Endothelial cell of umbilical vein (primary cell): Measurements from ENCODE around the gene ADARB2. TPM values are rescaled to one million over a fixed set of nuclear protein-coding genes. Genes with fewer than 3 reads are reported as not detected.

ENCODE experiments used
- BruUV-seq: library from RNA; stranded (reverse); fragments of 400-500 nt; replicated peaks from 2 replicates; lab custom pipeline; 2021; lab: Mats Ljungman, UMichigan
- CTCF ChIA-PET: fragments of 300-600, 350-600 bp; sonication (Branson Sonifier 250); formaldehyde crosslinking; loops from one replicate; lab custom pipeline; 2021; ENCODE audit warnings: antibody characterized with exemption, inconsistent platforms; lab: Charles Lee
- POLR2A ChIA-PET: fragments of 300-600, 350-600 bp; sonication (Branson Sonifier 250); formaldehyde crosslinking; loops from one replicate; lab custom pipeline; 2021; ENCODE audit warnings: antibody characterized with exemption, inconsistent platforms; lab: Charles Lee
- DNase-seq: peaks from one replicate; pipeline ENCODE4 v3.0.0-alpha.2; 2011; ENCODE audit warnings: low read depth, low spot score
- FAIRE-seq: peaks from 2 replicates; lab custom pipeline; 2011; peaks lifted over from hg19 to GRCh38; lab: Jason Lieb, UNC
- H2AFZ ChIP-seq: 2 replicates; pipeline ENCODE4 v1.6.0; 2012; ENCODE audit warnings: low read depth, low read length, control low read depth, inconsistent platforms
- H3K27ac ChIP-seq: 2 replicates; pipeline ENCODE4 v1.5.1; 2011; ENCODE audit warnings: low read depth, mild to moderate bottlenecking, control low read depth, low read length, moderate library complexity; ENCODE audit not compliant: insufficient read depth
- H3K27me3 ChIP-seq, 2 experiments: 2 replicates each; pipeline versions ENCODE4 v1.6.0 to v1.6.1; 2011; ENCODE audit warnings: low read length in 2 of 2, mixed read lengths in 1 of 2; ENCODE audit not compliant: control insufficient read depth in 2 of 2, insufficient read depth in 2 of 2
- H3K36me3 ChIP-seq, 2 experiments: 2 replicates in 1 of 2; 3 replicates in 1 of 2; pipeline ENCODE4 v1.5.1; 2011; ENCODE audit warnings: low read length in 2 of 2, mild to moderate bottlenecking in 1 of 2, moderate library complexity in 1 of 2; ENCODE audit not compliant: control insufficient read depth in 2 of 2, insufficient read depth in 2 of 2; ENCODE audit errors: extremely low read depth in 1 of 2
- H3K4me1 ChIP-seq: 3 replicates; pipeline ENCODE4 v1.5.1; 2011; ENCODE audit warnings: mild to moderate bottlenecking, low read length; ENCODE audit not compliant: control insufficient read depth, insufficient read depth; ENCODE audit errors: extremely low read depth
- H3K4me2 ChIP-seq: 2 replicates; pipeline ENCODE4 v1.6.1; 2011; ENCODE audit warnings: low read length, control low read depth, mixed read lengths; ENCODE audit not compliant: insufficient read depth
- H3K4me3 ChIP-seq, 3 experiments: fragments of 200-600 bp in 1 of 3; sonication (generic), shearing (Covaris generic) in 1 of 3; replicated peaks in 1 of 3; 2 replicates each; pipeline ENCODE4 v1.5.1; 2011 to 2016; ENCODE audit warnings: control low read depth in 3 of 3, low read length in 3 of 3, mild to moderate bottlenecking in 2 of 3, inconsistent platforms in 1 of 3, low read depth in 1 of 3, moderate library complexity in 1 of 3; ENCODE audit not compliant: insufficient read depth in 1 of 3
- H3K79me2 ChIP-seq: 2 replicates; pipeline ENCODE4 v1.6.0; 2012; ENCODE audit warnings: low read length, inconsistent platforms; ENCODE audit not compliant: control insufficient read depth, insufficient read depth
- H3K9ac ChIP-seq: replicated peaks from 2 replicates; pipeline ENCODE3; 2011; ENCODE audit warnings: low read length, control low read depth; ENCODE audit not compliant: insufficient read depth; ENCODE audit errors: extremely low read depth
- H3K9me1 ChIP-seq: replicated peaks from 3 replicates; pipeline ENCODE4 v1.6.0; 2011; ENCODE audit warnings: mild to moderate bottlenecking, low read length; ENCODE audit not compliant: control insufficient read depth, insufficient read depth; ENCODE audit errors: extremely low read depth
- H3K9me3 ChIP-seq: replicated peaks from 2 replicates; pipeline ENCODE4 v1.5.1; 2012; ENCODE audit warnings: low read length, inconsistent platforms; ENCODE audit not compliant: control insufficient read depth, insufficient read depth
- H4K20me1 ChIP-seq: replicated peaks from 2 replicates; pipeline ENCODE3; 2011; ENCODE audit warnings: mild to moderate bottlenecking, low read length; ENCODE audit not compliant: control insufficient read depth, insufficient read depth; ENCODE audit errors: extremely low read depth
- EZH2 ChIP-seq: IDR thresholded peaks from 2 replicates; pipeline ENCODE4 v1.6.1; 2012; ENCODE audit warnings: borderline replicate concordance, low read depth, mild to moderate bottlenecking, moderate library complexity, low read length, inconsistent platforms; ENCODE audit not compliant: severe bottlenecking
- FOS ChIP-seq: IDR thresholded peaks from 2 replicates; pipeline ENCODE4 v1.6.1; 2011; ENCODE audit warnings: mild to moderate bottlenecking, low read length, moderate library complexity, borderline replicate concordance; ENCODE audit not compliant: insufficient read depth
- GATA2 ChIP-seq: IDR thresholded peaks from 2 replicates; pipeline ENCODE4 v1.7.0; 2011; ENCODE audit warnings: low read depth, mild to moderate bottlenecking, moderate library complexity, mixed read lengths, low read length; ENCODE audit not compliant: insufficient read length, insufficient read depth
- JUN ChIP-seq: IDR thresholded peaks from 2 replicates; pipeline ENCODE4 v1.6.1; 2011; ENCODE audit warnings: borderline replicate concordance, low read depth; ENCODE audit not compliant: insufficient read length, insufficient read depth
- MYC ChIP-seq: IDR thresholded peaks from one replicate; pipeline ENCODE4 v1.6.1; 2011; ENCODE audit warnings: mild to moderate bottlenecking, low read depth, low read length
- POLR2A ChIP-seq: IDR thresholded peaks from 2 replicates; pipeline ENCODE4 v1.6.1; 2012; ENCODE audit warnings: low read depth, mild to moderate bottlenecking, control low read depth, low read length
- POLR2AphosphoS5 ChIP-seq: IDR thresholded peaks from 2 replicates; pipeline ENCODE4 v1.6.1; 2012; ENCODE audit warnings: low read depth, mild to moderate bottlenecking, control low read depth, low read length, moderate library complexity; ENCODE audit not compliant: insufficient read depth
- dilution Hi-C: fragments of 300-500 bp; cut with MboI; formaldehyde crosslinking; loops from one replicate; pipeline ENCODE4 v1.15.0; 2019; ENCODE audit warnings: low sequenced_read_pairs; ENCODE audit not compliant: extremely low pct_ligation_motif_present
- intact Hi-C: fragments of 100-400 bp; cut with micrococcal nuclease; formaldehyde crosslinking; loops from one replicate; pipeline ENCODE4 v1.10.0; 2022
- polyA plus RNA-seq, 4 experiments: library from polyadenylated mRNA; depleted of rRNA in 3 of 4; stranded (reverse) in 3 of 4; unstranded in 1 of 4; fragments of >200 nt; gene quantifications; 2 replicates each; pipeline versions ENCODE4 v1.2.1 to v1.2.3, GENCODE V29; 2011 to 2012; ENCODE audit warnings: missing spikeins in 1 of 4
- total RNA-seq: library from RNA; stranded (reverse); gene quantifications from 2 replicates; pipeline ENCODE4 v1.2.3, GENCODE V29; 2021
- TF ChIP-seq, protein P1 (sequence below), 2 donors: IDR thresholded peaks; 1 replicate in 1 of 2; 2 replicates in 1 of 2; pipeline ENCODE4 v1.5.1; 2011; ENCODE audit warnings: low read length in 2 of 2, mild to moderate bottlenecking in 2 of 2, moderate library complexity in 2 of 2, control low read depth in 1 of 2, inconsistent platforms in 1 of 2, low read depth in 1 of 2; ENCODE audit not compliant: insufficient read depth in 1 of 2; ENCODE audit errors: extremely low read depth in 1 of 2
- TF ChIP-seq, protein P2 (sequence below): IDR thresholded peaks from 2 replicates; pipeline ENCODE4 v1.6.1; 2011; ENCODE audit not compliant: insufficient read depth, insufficient read length

ADARB2 gene
- total and polyA plus RNA-seq, 2 donors (not counting 3 experiments of a cell fraction or from before 2014, with no cell fraction given) = not detected

DNA sequence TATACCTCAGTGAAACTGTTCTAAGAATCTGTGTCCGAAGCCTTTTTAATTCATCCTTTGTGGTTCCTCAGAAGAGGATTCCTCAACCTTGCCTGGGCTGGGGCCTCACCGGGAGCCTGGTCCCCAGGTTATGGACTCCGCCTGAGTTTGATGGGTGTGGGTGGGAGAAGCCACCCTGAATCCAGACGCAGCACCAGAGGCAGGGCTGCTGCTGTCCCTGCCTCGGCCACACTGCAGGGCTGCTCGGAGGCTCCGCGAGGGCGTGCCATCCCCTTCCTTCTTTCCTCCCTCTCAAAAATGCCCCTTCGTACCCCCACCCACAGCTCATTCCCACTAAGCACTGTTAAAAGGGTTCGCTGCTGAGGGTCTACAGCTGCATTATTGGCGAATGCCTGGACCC is 146.3 kb downstream of the ADARB2 start:
- Histone ChIP-seq H2AFZ (no peak overlapping the region), H3K27ac (no peak overlapping the region), H3K4me3 (no peak overlapping the region), H3K27me3 (no peaks in the 10 kb centered on the region), H3K9me1 (no peaks in the 10 kb centered on the region), H3K4me2 (no peak overlapping the region), H3K4me1 (no peaks in the 10 kb centered on the region), H3K36me3 (no peaks in the 10 kb centered on the region), H3K9me3 (peaks cover 8% of the 10 kb centered on the region), H4K20me1 (no peaks in the 10 kb centered on the region), H3K79me2 (no peaks in the 10 kb centered on the region), H3K9ac (no peak overlapping the region)
- DNase-seq (no peak), FAIRE-seq (no peak)
- TF ChIP-seq POLR2AphosphoS5 = no peak
- no peak for TF ChIP-seq GATA2
- no peak for TF ChIP-seq JUN
- TF ChIP-seq MYC = no peak
- no peak for TF ChIP-seq POLR2A
- TF ChIP-seq EZH2 = no peak
- TF ChIP-seq, protein P1, sequence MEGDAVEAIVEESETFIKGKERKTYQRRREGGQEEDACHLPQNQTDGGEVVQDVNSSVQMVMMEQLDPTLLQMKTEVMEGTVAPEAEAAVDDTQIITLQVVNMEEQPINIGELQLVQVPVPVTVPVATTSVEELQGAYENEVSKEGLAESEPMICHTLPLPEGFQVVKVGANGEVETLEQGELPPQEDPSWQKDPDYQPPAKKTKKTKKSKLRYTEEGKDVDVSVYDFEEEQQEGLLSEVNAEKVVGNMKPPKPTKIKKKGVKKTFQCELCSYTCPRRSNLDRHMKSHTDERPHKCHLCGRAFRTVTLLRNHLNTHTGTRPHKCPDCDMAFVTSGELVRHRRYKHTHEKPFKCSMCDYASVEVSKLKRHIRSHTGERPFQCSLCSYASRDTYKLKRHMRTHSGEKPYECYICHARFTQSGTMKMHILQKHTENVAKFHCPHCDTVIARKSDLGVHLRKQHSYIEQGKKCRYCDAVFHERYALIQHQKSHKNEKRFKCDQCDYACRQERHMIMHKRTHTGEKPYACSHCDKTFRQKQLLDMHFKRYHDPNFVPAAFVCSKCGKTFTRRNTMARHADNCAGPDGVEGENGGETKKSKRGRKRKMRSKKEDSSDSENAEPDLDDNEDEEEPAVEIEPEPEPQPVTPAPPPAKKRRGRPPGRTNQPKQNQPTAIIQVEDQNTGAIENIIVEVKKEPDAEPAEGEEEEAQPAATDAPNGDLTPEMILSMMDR (IDR thresholded peaks at IDR 0.05; ENCODE audit: extremely low read depth in 1 of 2, insufficient read depth in 1 of 2, low read depth in 1 of 2, low read length in 2 of 2) = no peak
- no peak for TF ChIP-seq FOS
- TF ChIP-seq, protein P2, sequence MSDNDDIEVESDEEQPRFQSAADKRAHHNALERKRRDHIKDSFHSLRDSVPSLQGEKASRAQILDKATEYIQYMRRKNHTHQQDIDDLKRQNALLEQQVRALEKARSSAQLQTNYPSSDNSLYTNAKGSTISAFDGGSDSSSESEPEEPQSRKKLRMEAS = no peak
- POLR2A ChIA-PET = no interaction called here
- CTCF ChIA-PET = no interaction called here
- dilution Hi-C loops (no loop called here), intact Hi-C loops (no loop called here)
- BruUV-seq = no TSS peak
